ENCODE measurements around the gene SLCO2A1.
"Not testable (repeated sequence)": the region's sequence is repeated elsewhere in the genome, so short reads cannot be mapped to it uniquely, and the experiment has no call there.

SLCO2A1 gene

DNA sequence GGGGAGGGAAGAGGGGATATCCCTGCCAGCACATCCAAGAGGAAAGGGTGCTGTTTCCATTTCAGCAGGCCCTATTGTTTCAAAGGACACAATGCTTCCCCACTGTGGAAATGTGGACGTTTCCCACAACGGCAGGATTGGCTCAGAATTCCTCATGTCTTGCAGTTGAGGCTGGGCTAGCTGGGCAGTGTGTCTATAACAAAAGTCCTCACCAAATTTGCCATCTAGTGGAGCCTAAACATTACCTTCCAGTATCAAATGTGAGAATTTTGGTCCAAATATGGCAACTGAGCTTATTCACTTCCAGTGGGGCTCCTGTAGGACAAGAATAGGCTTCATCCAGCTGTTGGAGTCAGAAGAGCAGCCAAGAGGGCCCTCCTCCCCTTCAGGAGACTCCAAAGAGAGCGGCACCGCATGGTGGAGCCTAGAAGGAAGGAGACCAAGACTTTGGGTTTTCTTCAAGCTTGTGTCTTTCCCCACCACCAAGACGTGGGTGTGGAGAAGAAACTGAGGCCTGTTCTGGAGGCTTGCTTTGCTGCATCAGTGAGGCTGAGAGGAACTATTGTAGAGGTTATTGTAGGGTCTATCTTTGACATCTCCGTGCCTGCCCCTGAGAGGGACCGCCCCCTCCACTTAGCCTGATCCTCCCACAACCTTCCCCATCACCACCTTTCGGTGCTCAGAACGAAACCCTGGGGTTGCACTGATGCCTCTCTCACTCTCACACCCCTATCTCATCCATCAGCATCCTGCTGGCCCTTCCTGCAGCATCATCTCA, 45.3 kb upstream of the SLCO2A1 start:
- TF ChIP-seq, protein P1, sequence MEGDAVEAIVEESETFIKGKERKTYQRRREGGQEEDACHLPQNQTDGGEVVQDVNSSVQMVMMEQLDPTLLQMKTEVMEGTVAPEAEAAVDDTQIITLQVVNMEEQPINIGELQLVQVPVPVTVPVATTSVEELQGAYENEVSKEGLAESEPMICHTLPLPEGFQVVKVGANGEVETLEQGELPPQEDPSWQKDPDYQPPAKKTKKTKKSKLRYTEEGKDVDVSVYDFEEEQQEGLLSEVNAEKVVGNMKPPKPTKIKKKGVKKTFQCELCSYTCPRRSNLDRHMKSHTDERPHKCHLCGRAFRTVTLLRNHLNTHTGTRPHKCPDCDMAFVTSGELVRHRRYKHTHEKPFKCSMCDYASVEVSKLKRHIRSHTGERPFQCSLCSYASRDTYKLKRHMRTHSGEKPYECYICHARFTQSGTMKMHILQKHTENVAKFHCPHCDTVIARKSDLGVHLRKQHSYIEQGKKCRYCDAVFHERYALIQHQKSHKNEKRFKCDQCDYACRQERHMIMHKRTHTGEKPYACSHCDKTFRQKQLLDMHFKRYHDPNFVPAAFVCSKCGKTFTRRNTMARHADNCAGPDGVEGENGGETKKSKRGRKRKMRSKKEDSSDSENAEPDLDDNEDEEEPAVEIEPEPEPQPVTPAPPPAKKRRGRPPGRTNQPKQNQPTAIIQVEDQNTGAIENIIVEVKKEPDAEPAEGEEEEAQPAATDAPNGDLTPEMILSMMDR (conservative IDR thresholded peaks at IDR 0.05; ENCODE audit: low read depth, low read length), result no peak
- DNase-seq (ENCODE audit: low read depth), result no peak
- no peak overlapping the region for H3K4me3 ChIP-seq (ENCODE audit: low read depth, low read length)

DNA sequence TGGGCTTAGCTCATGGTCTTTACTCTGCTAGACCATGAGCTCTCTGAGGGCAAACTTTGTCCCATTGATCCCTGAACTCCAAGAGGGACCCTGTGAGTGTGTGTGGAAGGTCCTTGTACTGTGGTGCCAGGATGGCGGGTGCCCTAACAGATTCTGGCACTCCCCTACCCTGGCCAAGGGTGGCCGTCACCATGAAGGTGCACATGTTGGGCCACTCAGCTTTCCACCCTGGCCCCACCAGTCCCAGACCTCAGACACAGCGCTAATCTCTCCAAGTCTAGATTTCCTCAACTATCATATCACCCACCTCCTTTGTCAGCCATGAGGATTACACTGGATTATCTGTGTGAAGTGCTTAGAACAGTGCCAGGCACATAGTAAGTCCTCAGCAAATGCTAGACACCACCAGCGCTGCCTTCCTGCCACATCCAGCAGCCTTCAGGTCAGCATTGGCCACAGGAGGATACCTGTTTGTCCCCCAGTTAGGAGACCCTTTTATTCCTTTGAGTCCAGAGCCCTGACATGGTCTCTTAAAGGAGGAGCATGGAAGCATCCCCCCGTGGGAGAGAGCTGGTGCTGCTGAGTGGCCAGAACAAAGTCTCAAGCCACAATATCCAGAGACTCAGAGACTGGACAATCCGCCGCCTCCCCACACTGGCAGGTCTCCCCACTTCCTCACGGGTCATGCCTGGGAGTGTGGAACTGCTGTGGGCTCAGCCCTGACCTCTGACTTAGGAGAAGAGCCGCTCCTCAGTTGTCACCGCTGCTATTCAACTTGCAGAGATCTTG, 44.5 kb upstream of the SLCO2A1 start:
- no peak for DNase-seq (ENCODE audit: low read depth)
- no peak overlapping the region for H3K4me3 ChIP-seq (ENCODE audit: low read depth, low read length)

DNA sequence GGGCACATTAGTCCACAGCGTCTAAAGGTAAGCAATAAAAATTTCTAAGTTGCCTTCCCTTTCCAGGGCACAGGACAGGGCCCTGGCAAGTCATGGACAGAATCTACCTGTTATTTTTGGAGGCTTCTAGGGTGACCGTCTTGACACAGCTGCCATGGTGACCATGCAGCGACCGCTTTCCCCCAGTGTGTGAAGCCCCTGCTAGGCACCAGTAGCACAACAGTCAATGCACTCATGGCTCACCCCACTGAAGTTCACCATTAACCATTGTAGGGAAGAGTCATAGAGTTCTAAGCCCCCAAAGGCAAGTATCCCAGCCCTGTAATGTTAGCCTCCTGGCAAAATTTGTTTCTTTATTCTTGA, 43.8 kb upstream of the SLCO2A1 start:
- DNase-seq (ENCODE audit: low read depth), result no peak
- H3K4me3 ChIP-seq (ENCODE audit: low read depth, low read length), result no peak overlapping the region
- TF ChIP-seq, protein P1 (conservative IDR thresholded peaks at IDR 0.05; ENCODE audit: low read depth, low read length), result no peak

More for the DNA sequence above, 44.5 kb upstream of the SLCO2A1 start:
- TF ChIP-seq, protein P1 (conservative IDR thresholded peaks at IDR 0.05; ENCODE audit: low read depth, low read length), result no peak

DNA sequence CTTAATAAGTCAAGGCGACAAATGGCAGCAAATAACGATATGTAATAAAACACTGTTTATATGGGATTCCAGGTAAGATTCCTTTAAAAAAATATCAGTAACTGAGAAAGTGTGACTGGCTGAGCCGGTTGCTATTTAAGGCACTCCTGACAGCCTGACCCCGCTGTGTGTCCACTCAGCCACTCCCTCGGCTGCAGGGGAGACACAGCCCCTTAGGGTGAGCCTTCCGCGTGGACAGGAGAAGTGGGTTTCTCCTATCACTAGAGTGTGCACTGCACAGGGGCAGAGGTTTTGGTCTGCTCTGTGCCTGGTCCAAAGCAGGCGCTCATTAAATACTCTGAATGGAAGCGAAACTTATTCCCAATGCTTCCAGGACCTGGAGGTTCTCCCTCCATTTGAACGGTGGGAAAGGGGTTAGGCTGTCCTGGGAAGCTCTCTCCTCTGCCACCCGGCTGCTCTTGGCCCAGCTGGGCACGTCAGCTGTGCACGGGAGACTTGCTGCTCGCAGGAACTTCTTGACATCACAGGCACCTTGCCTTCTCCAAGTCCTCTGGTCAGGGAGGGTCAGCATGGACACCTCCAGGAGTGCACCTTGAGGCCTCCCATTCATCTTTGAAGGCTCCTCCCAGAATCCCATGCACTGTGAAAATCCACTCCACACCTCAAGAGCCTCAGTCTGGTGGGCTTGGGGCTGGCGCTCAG, 43.3 kb upstream of the SLCO2A1 start:
- TF ChIP-seq, protein P1 (conservative IDR thresholded peaks at IDR 0.05; ENCODE audit: low read depth, low read length), result no peak
- no peak overlapping the region for H3K4me3 ChIP-seq (ENCODE audit: low read depth, low read length)
- DNase-seq (ENCODE audit: low read depth), result no peak

DNA sequence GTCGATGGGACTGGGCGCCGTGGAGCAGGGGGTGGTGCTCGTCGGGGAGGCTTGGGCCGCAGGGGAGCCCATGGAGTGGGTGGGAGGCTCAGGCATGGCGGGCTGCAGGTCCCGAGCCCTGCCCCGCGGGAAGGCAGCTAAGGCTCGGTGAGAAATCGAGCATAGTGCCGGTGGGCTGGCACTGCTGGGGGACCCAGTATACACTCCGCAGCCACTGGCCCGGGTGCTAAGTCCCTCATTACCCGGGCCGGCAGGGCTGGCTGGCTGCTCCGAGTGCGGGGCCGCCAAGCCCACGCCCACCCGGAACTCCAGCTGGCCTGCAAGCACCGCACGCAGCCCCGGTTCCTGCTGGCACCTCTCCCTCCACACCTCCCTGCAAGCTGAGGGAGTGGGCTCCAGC, 40.6 kb upstream of the SLCO2A1 start:
- H3K4me3 ChIP-seq (ENCODE audit: low read depth, low read length); DNase-seq (ENCODE audit: low read depth): not testable (repeated sequence)

DNA sequence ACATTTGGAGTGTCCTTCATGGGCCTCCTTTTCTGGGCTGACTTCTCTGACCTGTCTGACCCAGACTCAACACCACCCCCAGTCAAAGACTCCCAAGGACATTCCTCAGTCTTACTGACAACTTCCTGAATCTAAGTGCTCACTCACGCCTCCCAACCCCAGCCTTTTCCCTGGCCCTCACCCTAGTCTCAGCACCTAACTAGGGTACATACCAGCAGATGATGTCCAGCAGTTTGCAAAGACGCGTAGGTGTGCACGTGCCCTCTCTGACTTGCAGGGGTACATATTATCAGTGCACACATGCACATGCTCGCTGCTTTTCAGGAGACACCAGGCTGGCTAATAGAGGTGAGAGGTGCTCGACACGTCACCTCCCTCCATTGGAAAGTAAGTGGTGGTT, 38.7 kb upstream of the SLCO2A1 start:
- no peak overlapping the region for H3K4me3 ChIP-seq (ENCODE audit: low read depth, low read length)
- TF ChIP-seq, protein P1 (conservative IDR thresholded peaks at IDR 0.05; ENCODE audit: low read depth, low read length), result no peak
- no peak for DNase-seq (ENCODE audit: low read depth)

DNA sequence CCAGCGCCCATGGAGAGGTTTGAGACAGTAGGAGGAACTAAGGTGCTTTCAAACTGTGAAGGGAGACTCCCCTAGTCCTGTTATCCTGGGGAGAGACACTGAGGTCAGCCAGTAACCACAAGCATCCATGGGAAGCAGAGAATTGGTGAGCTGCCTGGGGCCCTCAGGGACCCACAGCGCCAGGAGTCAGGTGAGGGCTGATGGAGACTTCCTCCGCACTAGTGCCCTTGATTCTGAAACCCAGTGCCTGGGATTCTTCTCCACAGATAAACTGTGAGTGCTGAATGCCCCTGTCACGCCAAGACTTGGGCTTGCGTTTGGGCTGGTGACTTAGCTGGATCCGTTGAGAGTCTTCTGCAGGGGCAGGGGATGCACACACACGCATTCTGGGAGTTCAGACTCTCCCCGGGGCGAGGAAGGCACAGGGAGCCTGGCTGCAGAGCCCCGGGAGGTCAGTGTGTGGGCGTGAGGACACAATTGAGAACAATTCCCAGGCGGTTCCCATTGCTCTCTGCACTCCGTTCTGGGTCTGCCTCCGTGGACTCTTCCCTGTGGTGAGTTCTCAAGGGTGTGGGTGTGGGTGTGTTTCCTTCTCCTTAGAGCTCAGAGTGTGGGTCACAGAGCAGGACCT, 37.9 kb upstream of the SLCO2A1 start:
- H3K4me3 ChIP-seq (ENCODE audit: low read depth, low read length), result no peak overlapping the region
- peak; percentile 45 for DNase-seq (ENCODE audit: low read depth)
- TF ChIP-seq, protein P1 (conservative IDR thresholded peaks at IDR 0.05; ENCODE audit: low read depth, low read length), result no peak

All from choroid plexus epithelial cell (primary cell).